A549 (cell line): ENCODE measurements around the gene CDH7.

Source experiments
- CTCF ChIP-seq: fragments of >200 bp; sonication (Bioruptor Twin); formaldehyde crosslinking; IDR thresholded peaks from 3 replicates; pipeline ENCODE4 v1.5.1; 2016
- MAX ChIP-seq: IDR thresholded peaks from 2 replicates; pipeline ENCODE4 v1.6.1; 2012
- MAZ ChIP-seq: fragments of 150-350 bp; IDR thresholded peaks from 2 replicates; pipeline ENCODE4 v1.6.1; 2014; ENCODE audit warnings: antibody characterized with exemption, low read depth, low read length, borderline replicate concordance
- REST ChIP-seq: fragments of 200-600 bp; sonication (generic); IDR thresholded peaks from 2 replicates; pipeline ENCODE4 v1.6.1; 2016; ENCODE audit warnings: antibody characterized with exemption, mild to moderate bottlenecking, moderate library complexity
- RFX5 ChIP-seq: fragments of 450-650 bp; IDR thresholded peaks from 2 replicates; pipeline ENCODE4 v1.7.1; 2014; ENCODE audit warnings: antibody characterized with exemption, mild to moderate bottlenecking, moderate library complexity

GRCh38 chr18:65748321-65748720 lies 2.5 kb upstream of the CDH7 start:
- TF ChIP-seq CTCF, result no peak
- no peak for TF ChIP-seq RFX5
- TF ChIP-seq MAX, result no peak
- TF ChIP-seq MAZ, result no peak
- TF ChIP-seq REST, result no peak
